ENCODE measurements around the gene GFI1B.

GRCh38 chr9:133030317-133031129 lies 52.0 kb downstream of the GFI1B start, which contains the start of gene GTF3C5:
- TF ChIP-seq, protein P1, sequence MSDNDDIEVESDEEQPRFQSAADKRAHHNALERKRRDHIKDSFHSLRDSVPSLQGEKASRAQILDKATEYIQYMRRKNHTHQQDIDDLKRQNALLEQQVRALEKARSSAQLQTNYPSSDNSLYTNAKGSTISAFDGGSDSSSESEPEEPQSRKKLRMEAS (IDR thresholded peaks at IDR 0.05) = peak; percentile 47
- TF ChIP-seq, protein P2, sequence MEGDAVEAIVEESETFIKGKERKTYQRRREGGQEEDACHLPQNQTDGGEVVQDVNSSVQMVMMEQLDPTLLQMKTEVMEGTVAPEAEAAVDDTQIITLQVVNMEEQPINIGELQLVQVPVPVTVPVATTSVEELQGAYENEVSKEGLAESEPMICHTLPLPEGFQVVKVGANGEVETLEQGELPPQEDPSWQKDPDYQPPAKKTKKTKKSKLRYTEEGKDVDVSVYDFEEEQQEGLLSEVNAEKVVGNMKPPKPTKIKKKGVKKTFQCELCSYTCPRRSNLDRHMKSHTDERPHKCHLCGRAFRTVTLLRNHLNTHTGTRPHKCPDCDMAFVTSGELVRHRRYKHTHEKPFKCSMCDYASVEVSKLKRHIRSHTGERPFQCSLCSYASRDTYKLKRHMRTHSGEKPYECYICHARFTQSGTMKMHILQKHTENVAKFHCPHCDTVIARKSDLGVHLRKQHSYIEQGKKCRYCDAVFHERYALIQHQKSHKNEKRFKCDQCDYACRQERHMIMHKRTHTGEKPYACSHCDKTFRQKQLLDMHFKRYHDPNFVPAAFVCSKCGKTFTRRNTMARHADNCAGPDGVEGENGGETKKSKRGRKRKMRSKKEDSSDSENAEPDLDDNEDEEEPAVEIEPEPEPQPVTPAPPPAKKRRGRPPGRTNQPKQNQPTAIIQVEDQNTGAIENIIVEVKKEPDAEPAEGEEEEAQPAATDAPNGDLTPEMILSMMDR (IDR thresholded peaks at IDR 0.05; ENCODE audit: low read depth, low read length, missing input control) = peak; percentile 4
- no peak for TF ChIP-seq REST (IDR thresholded peaks at IDR 0.05)
- no peak for TF ChIP-seq RAD21 (IDR thresholded peaks at IDR 0.05)
- peak; percentile 90 for TF ChIP-seq SP1 (IDR thresholded peaks at IDR 0.05)
- TF ChIP-seq ATF3 (IDR thresholded peaks at IDR 0.05) = no peak
- peak; percentile 76 to 90 for TF ChIP-seq GABPA (IDR thresholded peaks at IDR 0.05 in 1 of 2, conservative IDR thresholded peaks at IDR 0.05 in 1 of 2)
- peak; percentile 86 for TF ChIP-seq TAF1 (conservative IDR thresholded peaks at IDR 0.05)
- TF ChIP-seq RXRA (IDR thresholded peaks at IDR 0.05) = peak in 1 of 2 donors; percentile 18
- TF ChIP-seq JUND (IDR thresholded peaks at IDR 0.05) = no peak
